IMR-90 (cell line): Measurements from ENCODE around the gene RADIL. TPM values are rescaled to one million over a fixed set of nuclear protein-coding genes. Genes with fewer than 3 reads are reported as not detected.

Source experiments
- ATAC-seq: fragments of 200-7000 bp; cut with Tn5 transposase; 2 replicates; pipeline ENCODE4 v1.9.1; 2020; ENCODE audit warnings: low read depth, mild to moderate bottlenecking, moderate library complexity
- BruUV-seq: library from RNA; stranded (reverse); fragments of 400-500 nt; replicated peaks from 2 replicates; lab custom pipeline; 2021; lab: Mats Ljungman, UMichigan
- CTCF ChIA-PET: fragments of 300-600 bp; formaldehyde crosslinking; extraction: SDS; loops from one replicate; lab custom pipeline; 2021; ENCODE audit warnings: antibody characterized with exemption; lab: Yijun Ruan, JAX
- POLR2A ChIA-PET: fragments of 300-600 bp; sonication (Branson Sonifier 250); formaldehyde crosslinking; loops from one replicate; lab custom pipeline; 2022; ENCODE audit warnings: antibody characterized with exemption; ENCODE audit not compliant: unreplicated experiment; lab: Charles Lee
- DNase-seq: peaks from one replicate; pipeline ENCODE4 v3.0.0; 2013
- H2AFZ ChIP-seq: replicated peaks from 2 replicates; pipeline ENCODE3; 2013; ENCODE audit warnings: low read length, mild to moderate bottlenecking; ENCODE audit not compliant: poor library complexity
- H2AK5ac ChIP-seq: 2 replicates; pipeline ENCODE4 v1.6.1; 2013; ENCODE audit warnings: low read depth, low read length, inconsistent platforms
- H2AK9ac ChIP-seq: replicated peaks from 2 replicates; pipeline ENCODE3; 2013; ENCODE audit warnings: mild to moderate bottlenecking, low read depth, low read length, moderate library complexity; ENCODE audit not compliant: poor library complexity
- H2BK120ac ChIP-seq: 2 replicates; pipeline ENCODE4 v1.6.1; 2013; ENCODE audit warnings: low read depth, low read length, inconsistent platforms
- H2BK15ac ChIP-seq: 3 replicates; pipeline ENCODE4 v1.6.1; 2013; ENCODE audit warnings: low read depth, low read length, inconsistent platforms
- H2BK20ac ChIP-seq: 2 replicates; pipeline ENCODE4 v1.6.1; 2013; ENCODE audit warnings: low read depth, mild to moderate bottlenecking, inconsistent platforms, low read length, moderate library complexity
- H2BK5ac ChIP-seq: 2 replicates; pipeline ENCODE4 v1.6.1; 2013; ENCODE audit warnings: mild to moderate bottlenecking, low read depth, low read length, inconsistent platforms; ENCODE audit not compliant: poor library complexity, severe bottlenecking
- H3K14ac ChIP-seq: replicated peaks from 2 replicates; pipeline ENCODE4 v1.6.1; 2013; ENCODE audit warnings: low read depth, low read length, inconsistent platforms
- H3K18ac ChIP-seq: 2 replicates; pipeline ENCODE4 v1.6.1; 2013; ENCODE audit warnings: low read depth, low read length, control low read depth
- H3K23ac ChIP-seq: 2 replicates; pipeline ENCODE4 v1.6.1; 2013; ENCODE audit warnings: low read depth, low read length, inconsistent platforms
- H3K27ac ChIP-seq: 2 replicates; pipeline ENCODE4 v1.5.1; 2013; ENCODE audit warnings: mild to moderate bottlenecking, control low read depth, low read length; ENCODE audit not compliant: insufficient read depth
- H3K27me3 ChIP-seq: 2 replicates; pipeline ENCODE4 v1.6.1; 2013; ENCODE audit warnings: low read length; ENCODE audit not compliant: control insufficient read depth, insufficient read depth
- H3K36me3 ChIP-seq: 2 replicates; pipeline ENCODE4 v1.6.1; 2013; ENCODE audit warnings: low read length, mixed read lengths; ENCODE audit not compliant: control insufficient read depth, insufficient read depth
- H3K4ac ChIP-seq: 2 replicates; pipeline ENCODE4 v1.6.1; 2013; ENCODE audit warnings: low read depth, low read length, inconsistent platforms
- H3K4me1 ChIP-seq: 2 replicates; pipeline ENCODE4 v1.6.1; 2013; ENCODE audit warnings: low read length, mixed read lengths; ENCODE audit not compliant: control insufficient read depth, insufficient read depth
- H3K4me2 ChIP-seq: 2 replicates; pipeline ENCODE4 v1.6.1; 2013; ENCODE audit warnings: low read depth, mild to moderate bottlenecking, control low read depth, low read length, moderate library complexity
- H3K4me3 ChIP-seq: 2 replicates; pipeline ENCODE4 v1.5.1; 2013; ENCODE audit warnings: low read depth, mild to moderate bottlenecking, control low read depth, low read length, moderate library complexity; ENCODE audit not compliant: insufficient read depth
- H3K56ac ChIP-seq: 2 replicates; pipeline ENCODE4 v1.6.1; 2013; ENCODE audit warnings: low read length, inconsistent platforms; ENCODE audit not compliant: insufficient read depth; ENCODE audit errors: extremely low read depth
- H3K79me1 ChIP-seq, 2 experiments: 2 replicates each; pipeline ENCODE4 v1.6.1; 2013; ENCODE audit warnings: low read length in 2 of 2, inconsistent platforms in 1 of 2, low read depth in 1 of 2
- H3K9ac ChIP-seq: 2 replicates; pipeline ENCODE4 v1.6.1; 2013; ENCODE audit warnings: low read depth, low read length, control low read depth
- H3K9me1 ChIP-seq: 2 replicates; pipeline ENCODE4 v1.6.1; 2013; ENCODE audit warnings: low read length, inconsistent platforms; ENCODE audit not compliant: insufficient read depth
- H3K9me3 ChIP-seq: 2 replicates; pipeline ENCODE4 v1.6.1; 2013; ENCODE audit warnings: low read length; ENCODE audit not compliant: control insufficient read depth, insufficient read depth
- H4K20me1 ChIP-seq: 2 replicates; pipeline ENCODE4 v1.6.1; 2013; ENCODE audit warnings: low read length, inconsistent platforms; ENCODE audit not compliant: insufficient read depth
- H4K5ac ChIP-seq: 2 replicates; pipeline ENCODE4 v1.6.1; 2013; ENCODE audit warnings: mild to moderate bottlenecking, low read depth, low read length, control low read depth
- H4K8ac ChIP-seq, 2 experiments: 2 replicates each; pipeline ENCODE4 v1.6.1; 2013; ENCODE audit warnings: low read depth in 2 of 2, low read length in 2 of 2, control low read depth in 1 of 2, inconsistent platforms in 1 of 2
- H4K91ac ChIP-seq: 2 replicates; pipeline ENCODE4 v1.6.1; 2013; ENCODE audit warnings: low read depth, low read length, inconsistent platforms; ENCODE audit not compliant: insufficient read depth
- MAFK ChIP-seq: IDR thresholded peaks from 2 replicates; pipeline ENCODE4 v1.6.1; 2012; ENCODE audit warnings: low read depth, low read length, improper control_type of control experiment
- POLR2A ChIP-seq: IDR thresholded peaks from 2 replicates; pipeline ENCODE4 v1.6.1; 2012; ENCODE audit warnings: mild to moderate bottlenecking, low read depth, low read length
- USF2 ChIP-seq: fragments of 150-350 bp; IDR thresholded peaks from 2 replicates; pipeline ENCODE4 v1.6.1; 2017; ENCODE audit warnings: mild to moderate bottlenecking, antibody characterized with exemption, low read length, low read depth
- WGBS, 2 experiments: methylation state at CpG; one replicate each; pipeline versions ENCODE4 v1.1.5 to v1.1.7; 2013; ENCODE audit warnings: missing lambda C conversion rate in 2 of 2; ENCODE audit not compliant: insufficient read length in 1 of 2; ENCODE audit errors: extremely low coverage in 2 of 2; 5-methylcytosine and 5-hydroxymethylcytosine counted together
- dilution Hi-C: fragments of 300-500 bp; cut with HindIII; formaldehyde crosslinking; loops from one replicate; pipeline ENCODE4 v1.14.3; 2018; ENCODE audit warnings: low sequenced_read_pairs; ENCODE audit not compliant: unreplicated experiment
- in situ Hi-C: fragments of 300-500 bp; cut with MboI; formaldehyde crosslinking; loops from 3 replicates; pipeline ENCODE4 v1.14.3; 2019; ENCODE audit warnings: low sequenced_read_pairs, inconsistent platforms, mixed read lengths
- intact Hi-C: fragments of 100-400 bp; cut with micrococcal nuclease; formaldehyde crosslinking; loops from 2 replicates; pipeline ENCODE4 v1.10.0; 2022
- polyA plus RNA-seq, 3 experiments: library from polyadenylated mRNA; depleted of rRNA; stranded (reverse); fragments of >200 nt; gene quantifications; 2 replicates each; pipeline ENCODE4 v1.2.3, GENCODE V29; 2012; ENCODE audit warnings: low replicate concordance in 1 of 3
- total RNA-seq: library from RNA; depleted of rRNA; stranded (reverse); fragments of >200 nt; gene quantifications from 2 replicates; pipeline ENCODE4 v1.2.3, GENCODE V29; 2012
- TF ChIP-seq, protein P1 (sequence below): fragments of 150-350 bp; IDR thresholded peaks from 2 replicates; pipeline ENCODE4 v1.6.1; 2016; ENCODE audit warnings: low read depth, mild to moderate bottlenecking, low read length, moderate library complexity, borderline replicate concordance

Gene RADIL
- total and polyA plus RNA-seq, 2 of the 4 experiments (the other 2 are of a cell fraction) = 0.18 to 0.48 TPM

GRCh38 chr7:4876586-4876985, 6.9 kb downstream of the RADIL start:
- Histone ChIP-seq H3K9me3 (no peaks in the 10 kb centered on the region), H4K5ac (no peak overlapping the region), H2AK5ac (no peak overlapping the region), H2BK120ac (no peak overlapping the region), H3K36me3 (no peaks in the 10 kb centered on the region), H3K4me2 (no peak overlapping the region), H2BK20ac (no peak overlapping the region), H3K56ac (no peak overlapping the region), H3K9ac (no peak overlapping the region), H4K91ac (no peak overlapping the region), H3K14ac (no peak overlapping the region), H3K27ac (no peak overlapping the region), H3K23ac (no peak overlapping the region), H4K20me1 (no peaks in the 10 kb centered on the region), H3K79me1 (no peaks in the 10 kb centered on the region), H3K18ac (no peak overlapping the region), H2BK15ac (no peak overlapping the region), H2AK9ac (peak overlapping the region; percentile 9), H4K8ac (no peak overlapping the region), H2AFZ (no peak overlapping the region), H3K4me3 (no peak overlapping the region), H3K9me1 (no peaks in the 10 kb centered on the region), H3K27me3 (peaks cover 2% of the 10 kb centered on the region; the same call in 1 of the 2 replicates), H3K4ac (no peak overlapping the region), H3K4me1 (no peaks in the 10 kb centered on the region), H2BK5ac (no peak overlapping the region)
- dilution Hi-C loops = no loop called here
- intact Hi-C loops = no loop called here
- 89% methylated on average over 18 of the region's 18 CpGs; no CpG with 5 or more reads in 1 of the 2 experiments for WGBS, 2 experiments
- CTCF ChIA-PET = no interaction called here
- in situ Hi-C loops = no loop called here
- POLR2A ChIA-PET = no interaction called here
- ATAC-seq = no peak
- TF ChIP-seq POLR2A (no peak), MAFK (no peak), USF2 (no peak)
- TF ChIP-seq, protein P1, sequence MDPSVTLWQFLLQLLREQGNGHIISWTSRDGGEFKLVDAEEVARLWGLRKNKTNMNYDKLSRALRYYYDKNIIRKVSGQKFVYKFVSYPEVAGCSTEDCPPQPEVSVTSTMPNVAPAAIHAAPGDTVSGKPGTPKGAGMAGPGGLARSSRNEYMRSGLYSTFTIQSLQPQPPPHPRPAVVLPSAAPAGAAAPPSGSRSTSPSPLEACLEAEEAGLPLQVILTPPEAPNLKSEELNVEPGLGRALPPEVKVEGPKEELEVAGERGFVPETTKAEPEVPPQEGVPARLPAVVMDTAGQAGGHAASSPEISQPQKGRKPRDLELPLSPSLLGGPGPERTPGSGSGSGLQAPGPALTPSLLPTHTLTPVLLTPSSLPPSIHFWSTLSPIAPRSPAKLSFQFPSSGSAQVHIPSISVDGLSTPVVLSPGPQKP = no peak
- no TSS peak for BruUV-seq
- DNase-seq = no peak
